BE2C (cell line): ENCODE data around the gene NDUFV3.
"Not testable (repeated sequence)": the region's sequence is repeated elsewhere in the genome, so short reads cannot be mapped to it uniquely, and the experiment has no call there.

ENCODE experiments used
- DNase-seq: peaks from one replicate; pipeline ENCODE4 v3.0.0-alpha.2; 2020
- H3K27me3 ChIP-seq: fragments of 250-450 bp; sonication (Bioruptor Pico); 2 replicates; pipeline ENCODE4 v1.5.1; 2020; ENCODE audit warnings: mild to moderate bottlenecking
- H3K36me3 ChIP-seq: fragments of 250-450 bp; sonication (Bioruptor Pico); 2 replicates; pipeline ENCODE4 v1.5.1; 2020; ENCODE audit warnings: mild to moderate bottlenecking
- H3K4me1 ChIP-seq: fragments of 250-450 bp; sonication (Bioruptor Pico); 2 replicates; pipeline ENCODE4 v1.5.1; 2020
- H3K4me3 ChIP-seq: 2 replicates; pipeline ENCODE4 v1.5.1; 2011; ENCODE audit warnings: low read depth, low read length
- H3K9me3 ChIP-seq: fragments of 250-450 bp; sonication (Bioruptor Pico); 2 replicates; pipeline ENCODE4 v1.5.1; 2020
- CTCF ChIP-seq: IDR thresholded peaks from 2 replicates; pipeline ENCODE4 v1.5.1; 2012; ENCODE audit warnings: mild to moderate bottlenecking, low read depth, low read length

Gene NDUFV3

GRCh38 chr21:42939582-42940413, 46.7 kb downstream of the NDUFV3 start:
- H3K4me1 ChIP-seq = no peaks in the 10 kb centered on the region
- no peaks in the 10 kb centered on the region for H3K27me3 ChIP-seq
- no peak overlapping the region for H3K4me3 ChIP-seq
- no peaks in the 10 kb centered on the region for H3K9me3 ChIP-seq
- DNase-seq = no peak
- H3K36me3 ChIP-seq = no peaks in the 10 kb centered on the region
- no peak for TF ChIP-seq CTCF

GRCh38 chr21:42941696-42942085, 48.6 kb downstream of the NDUFV3 start:
- DNase-seq = no peak
- Histone ChIP-seq H3K36me3 (no peaks in the 10 kb centered on the region), H3K27me3 (no peaks in the 10 kb centered on the region), H3K9me3 (no peaks in the 10 kb centered on the region), H3K4me3 (no peak overlapping the region), H3K4me1 (no peaks in the 10 kb centered on the region)
- no peak for TF ChIP-seq CTCF

GRCh38 chr21:42942244-42942643, 49.1 kb downstream of the NDUFV3 start:
- no peak for DNase-seq
- Histone ChIP-seq H3K27me3 (no peaks in the 10 kb centered on the region), H3K9me3 (no peaks in the 10 kb centered on the region), H3K36me3 (no peaks in the 10 kb centered on the region), H3K4me1 (no peaks in the 10 kb centered on the region), H3K4me3 (no peak overlapping the region)
- TF ChIP-seq CTCF = no peak

- H3K4me1 ChIP-seq, H3K27me3 ChIP-seq, H3K36me3 ChIP-seq, DNase-seq, H3K9me3 ChIP-seq, H3K4me3 ChIP-seq: not testable (repeated sequence)
These were observed 56.1 kb downstream of the NDUFV3 start for GRCh38 chr21:42949094-42949755.

- not testable (repeated sequence) for H3K4me1 ChIP-seq, DNase-seq, H3K9me3 ChIP-seq, H3K36me3 ChIP-seq, H3K4me3 ChIP-seq, H3K27me3 ChIP-seq
These were observed 58.1 kb downstream of the NDUFV3 start for GRCh38 chr21:42951193-42951592.

- Histone ChIP-seq H3K36me3 (no peaks in the 10 kb centered on the region), H3K9me3 (no peaks in the 10 kb centered on the region), H3K27me3 (no peaks in the 10 kb centered on the region), H3K4me1 (no peaks in the 10 kb centered on the region), H3K4me3 (no peak overlapping the region)
- no peak for TF ChIP-seq CTCF
- DNase-seq = no peak
These were observed 63.9 kb downstream of the NDUFV3 start for GRCh38 chr21:42956824-42957630.

- DNase-seq, H3K27me3 ChIP-seq, H3K9me3 ChIP-seq, H3K4me3 ChIP-seq, H3K36me3 ChIP-seq, H3K4me1 ChIP-seq: not testable (repeated sequence)
These were observed 65.0 kb downstream of the NDUFV3 start for GRCh38 chr21:42958122-42958521.
